IgD-negative memory B cell (primary cell): ENCODE measurements around the gene CD6. TPM values are rescaled to one million over a fixed set of nuclear protein-coding genes. Genes with fewer than 3 reads are reported as not detected.
A peak's percentile ranks its signal among the peaks of the same experiment; 100 is the strongest.

Experiments used
- H3K27ac Mint-ChIP-seq, 3 donors: one replicate each; pipeline ENCODE4 v1.8.0; 2020 to 2022; ENCODE audit warnings: mild to moderate bottlenecking in 3 of 3, mixed read lengths in 3 of 3, moderate library complexity in 1 of 3
- H3K27me3 Mint-ChIP-seq: one replicate; pipeline ENCODE4 v1.8.0; 2021; ENCODE audit warnings: mixed read lengths
- H3K36me3 Mint-ChIP-seq: one replicate; pipeline ENCODE4 v1.8.0; 2020; ENCODE audit warnings: mild to moderate bottlenecking, mixed read lengths
- H3K4me1 Mint-ChIP-seq, 3 donors: one replicate each; pipeline ENCODE4 v1.8.0; 2020 to 2022; ENCODE audit warnings: mixed read lengths in 3 of 3, mild to moderate bottlenecking in 1 of 3
- H3K4me3 Mint-ChIP-seq, 4 donors: one replicate each; pipeline ENCODE4 v1.8.0; 2020 to 2022; ENCODE audit warnings: mild to moderate bottlenecking in 4 of 4, mixed read lengths in 4 of 4, moderate library complexity in 3 of 4
- H3K9me3 Mint-ChIP-seq, 3 donors: one replicate each; pipeline ENCODE4 v1.8.0; 2020 to 2021; ENCODE audit warnings: mixed read lengths in 3 of 3, mild to moderate bottlenecking in 1 of 3
- polyA plus RNA-seq: library from polyadenylated mRNA; unstranded; fragments of 300-500 nt; fragmentation: Illumina TruSeq; gene quantifications from one replicate; pipeline ENCODE4 v1.2.3, GENCODE V29; 2021

Gene CD6, protein sequence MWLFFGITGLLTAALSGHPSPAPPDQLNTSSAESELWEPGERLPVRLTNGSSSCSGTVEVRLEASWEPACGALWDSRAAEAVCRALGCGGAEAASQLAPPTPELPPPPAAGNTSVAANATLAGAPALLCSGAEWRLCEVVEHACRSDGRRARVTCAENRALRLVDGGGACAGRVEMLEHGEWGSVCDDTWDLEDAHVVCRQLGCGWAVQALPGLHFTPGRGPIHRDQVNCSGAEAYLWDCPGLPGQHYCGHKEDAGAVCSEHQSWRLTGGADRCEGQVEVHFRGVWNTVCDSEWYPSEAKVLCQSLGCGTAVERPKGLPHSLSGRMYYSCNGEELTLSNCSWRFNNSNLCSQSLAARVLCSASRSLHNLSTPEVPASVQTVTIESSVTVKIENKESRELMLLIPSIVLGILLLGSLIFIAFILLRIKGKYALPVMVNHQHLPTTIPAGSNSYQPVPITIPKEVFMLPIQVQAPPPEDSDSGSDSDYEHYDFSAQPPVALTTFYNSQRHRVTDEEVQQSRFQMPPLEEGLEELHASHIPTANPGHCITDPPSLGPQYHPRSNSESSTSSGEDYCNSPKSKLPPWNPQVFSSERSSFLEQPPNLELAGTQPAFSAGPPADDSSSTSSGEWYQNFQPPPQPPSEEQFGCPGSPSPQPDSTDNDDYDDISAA
- polyA plus RNA-seq, result 8.6 TPM

DNA sequence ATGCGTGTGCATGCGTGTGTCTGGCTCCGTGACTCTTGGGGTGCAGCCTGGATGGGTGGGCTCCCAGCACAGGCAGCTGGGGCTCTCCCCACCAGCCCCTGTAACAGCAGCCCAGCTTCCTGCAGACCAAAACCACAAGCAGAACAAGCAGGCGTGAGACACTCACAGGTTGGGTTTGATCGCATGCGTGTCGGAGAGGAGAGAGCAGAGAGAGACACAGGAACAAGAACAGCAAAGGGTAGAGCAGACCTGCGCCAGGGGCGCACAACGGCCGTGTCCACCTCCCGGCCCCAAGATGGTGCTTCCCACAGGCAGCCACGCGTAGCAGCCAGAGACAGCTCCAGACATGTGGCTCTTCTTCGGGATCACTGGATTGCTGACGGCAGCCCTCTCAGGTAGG, at the start of gene CD6:
TSS of gene CD6 (plus strand) at position 161 of the 400 bp plus-strand sequence. CDS start at position 347, 186 bp downstream.
- peaks cover 13 to 22% (median 18%) of the 10 kb centered on the region in 3 donors for H3K4me1 Mint-ChIP-seq

DNA sequence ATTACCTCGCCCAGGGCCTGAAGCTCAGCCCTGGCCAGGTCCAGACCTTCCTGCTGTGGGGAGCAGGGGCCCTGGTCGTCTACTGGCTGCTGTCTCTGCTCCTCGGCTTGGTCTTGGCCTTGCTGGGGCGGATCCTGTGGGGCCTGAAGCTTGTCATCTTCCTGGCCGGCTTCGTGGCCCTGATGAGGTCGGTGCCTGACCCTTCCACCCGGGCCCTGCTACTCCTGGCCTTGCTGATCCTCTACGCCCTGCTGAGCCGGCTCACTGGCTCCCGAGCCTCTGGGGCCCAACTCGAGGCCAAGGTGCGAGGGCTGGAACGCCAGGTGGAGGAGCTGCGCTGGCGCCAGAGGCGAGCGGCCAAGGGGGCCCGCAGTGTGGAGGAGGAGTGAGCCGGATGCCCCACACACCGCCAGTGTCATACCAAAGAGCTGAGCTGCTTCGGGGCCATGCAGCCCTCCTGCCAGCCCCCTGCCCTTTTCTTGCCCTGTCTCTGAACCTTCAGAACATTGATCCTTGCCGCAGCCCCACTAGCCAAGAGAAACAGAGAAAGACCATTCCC, 49.6 kb upstream of the CD6 start:
- H3K4me1 Mint-ChIP-seq, result peaks cover 21 to 39% (median 27%) of the 10 kb centered on the region in 3 donors
- peaks cover 14% of the 10 kb centered on the region for H3K27me3 Mint-ChIP-seq
- peaks cover 15% of the 10 kb centered on the region for H3K36me3 Mint-ChIP-seq
- H3K4me3 Mint-ChIP-seq, result no peak overlapping the region
- H3K27ac Mint-ChIP-seq, result no peak overlapping the region
- no peaks in the 10 kb centered on the region for H3K9me3 Mint-ChIP-seq

More for the DNA sequence above, at the start of gene CD6:
- Mint-ChIP-seq H3K36me3 (no peaks in the 10 kb centered on the region), H3K27me3 (no peaks in the 10 kb centered on the region), H3K4me3 (peak within 1 kb of the TSS; percentile 13 to 93 (median 85)), H3K27ac (peak within 1 kb of the TSS; percentile 37 to 85 (median 69)), H3K9me3 (peaks cover 0 to 5% (median 4%) of the 10 kb centered on the region in 3 donors)

DNA sequence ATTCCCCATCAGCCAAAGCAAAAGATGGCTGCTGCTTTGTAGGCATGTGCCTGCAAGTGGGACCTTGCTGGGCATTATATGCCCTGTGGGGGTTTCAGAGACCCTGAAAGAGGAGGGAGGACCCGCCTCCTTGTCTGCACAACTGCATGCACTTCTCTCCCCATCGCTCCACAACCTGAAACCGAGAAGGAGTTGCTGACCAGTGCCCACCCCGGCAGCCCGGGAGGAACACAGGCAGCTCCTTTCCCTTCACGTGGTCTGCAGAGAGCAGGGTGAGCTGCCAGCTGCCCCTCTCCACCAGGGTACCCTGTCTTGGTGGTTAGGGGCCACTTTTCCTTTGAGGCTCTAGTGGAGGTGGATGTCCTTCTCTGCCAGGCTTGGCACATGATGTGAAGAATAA, 48.6 kb upstream of the CD6 start:
- Mint-ChIP-seq H3K4me1 (peaks cover 21 to 33% (median 24%) of the 10 kb centered on the region in 3 donors), H3K27ac (no peak overlapping the region), H3K9me3 (no peaks in the 10 kb centered on the region), H3K4me3 (peak overlapping the region in 1 of 4 donors; percentile 43), H3K27me3 (peaks cover 14% of the 10 kb centered on the region), H3K36me3 (peaks cover 15% of the 10 kb centered on the region)

DNA sequence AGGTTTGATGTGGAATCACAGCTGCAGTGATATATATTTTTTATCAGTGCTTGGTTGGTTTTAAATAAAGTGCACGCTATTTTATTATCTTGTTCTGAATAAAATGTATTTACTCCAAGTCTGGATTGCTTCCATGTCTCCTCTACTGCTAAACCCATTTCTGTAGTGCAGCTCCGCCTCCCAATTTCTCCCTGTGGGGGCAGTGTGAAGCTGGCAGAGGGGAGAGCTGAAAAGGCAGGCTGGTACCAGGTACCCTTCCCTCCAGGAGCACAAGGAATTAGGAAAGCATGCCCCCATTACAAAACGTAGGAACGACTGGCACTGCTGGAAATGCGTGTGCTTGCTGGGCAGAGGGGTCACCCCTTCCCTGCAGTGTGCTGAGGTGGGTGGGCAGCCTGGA, 48.2 kb upstream of the CD6 start:
- Mint-ChIP-seq H3K27ac (no peak overlapping the region), H3K4me3 (peak overlapping the region in 3 of 4 donors; percentile 38 to 47 (median 43)), H3K27me3 (peaks cover 14% of the 10 kb centered on the region), H3K9me3 (no peaks in the 10 kb centered on the region), H3K36me3 (peaks cover 15% of the 10 kb centered on the region), H3K4me1 (peaks cover 21 to 31% (median 24%) of the 10 kb centered on the region in 3 donors)

DNA sequence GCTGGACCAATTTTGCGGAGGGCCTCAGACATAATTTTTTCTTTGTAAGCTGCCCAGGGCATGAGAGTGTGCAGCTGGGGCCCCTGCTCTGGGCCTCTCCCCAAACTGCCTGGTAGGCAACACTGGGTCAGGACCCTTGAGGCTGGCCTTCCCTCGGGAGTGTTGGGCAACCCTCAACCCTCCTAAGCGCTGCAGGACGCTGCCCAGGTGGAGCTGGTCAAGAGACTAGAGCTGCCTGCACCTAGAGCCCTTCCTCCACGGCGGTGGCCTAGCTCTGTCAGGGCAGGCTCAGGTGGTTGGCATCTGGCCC, 47.7 kb upstream of the CD6 start:
- H3K9me3 Mint-ChIP-seq, result no peaks in the 10 kb centered on the region
- peak overlapping the region; percentile 43 to 84 (median 62) for H3K4me3 Mint-ChIP-seq
- peaks cover 15% of the 10 kb centered on the region for H3K36me3 Mint-ChIP-seq
- H3K27me3 Mint-ChIP-seq, result peaks cover 14% of the 10 kb centered on the region
- no peak overlapping the region for H3K27ac Mint-ChIP-seq
- H3K4me1 Mint-ChIP-seq, result peaks cover 21 to 31% (median 24%) of the 10 kb centered on the region in 3 donors

DNA sequence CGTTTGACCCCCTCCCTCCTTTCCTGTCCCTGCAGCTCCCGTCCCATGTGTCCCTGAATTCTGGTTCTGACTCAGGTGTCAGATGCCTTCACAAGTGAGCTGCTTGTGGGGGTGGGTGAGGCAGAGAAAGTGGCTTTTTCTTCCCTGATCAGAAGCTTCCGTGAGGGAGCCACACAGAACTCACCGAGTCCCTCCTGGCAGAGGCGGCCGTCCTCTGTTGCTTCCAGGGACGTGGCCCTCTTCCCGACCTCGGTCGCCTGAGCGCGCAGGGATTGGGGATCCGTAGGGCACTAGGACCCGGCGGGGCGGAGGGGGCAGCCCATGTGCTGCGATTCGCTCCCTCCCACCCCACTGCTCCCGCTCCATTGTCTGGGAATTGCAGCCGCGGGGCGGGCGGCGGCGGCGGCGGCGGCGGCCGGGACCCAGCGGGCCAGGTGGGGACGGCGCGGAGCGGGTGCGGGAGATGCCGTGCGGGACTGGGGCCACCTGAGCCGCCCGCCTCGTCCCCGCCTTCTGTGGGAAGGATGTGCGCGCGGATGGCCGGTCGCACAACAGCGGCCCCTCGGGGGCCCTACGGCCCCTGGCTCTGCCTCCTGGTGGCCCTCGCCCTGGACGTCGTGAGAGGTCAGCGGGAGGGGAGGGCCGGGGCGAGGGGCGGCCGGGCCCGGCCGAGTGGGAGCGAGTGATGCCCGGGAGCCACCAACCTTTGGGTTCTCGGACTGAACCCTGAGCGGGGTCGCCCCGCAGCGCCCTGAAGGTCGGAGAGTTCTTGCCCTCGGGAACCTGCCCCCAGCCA, 47.2 kb upstream of the CD6 start, which contains the start of gene TMEM132A:
TSS of gene TMEM132A (plus strand) at position 351 of the 796 bp plus-strand sequence. CDS start at position 525, 174 bp downstream.
- Mint-ChIP-seq H3K27ac (peak within 1 kb of the TSS in 1 of 3 donors; percentile 72), H3K36me3 (peaks cover 14% of the 10 kb centered on the region), H3K4me1 (peaks cover 17 to 25% (median 22%) of the 10 kb centered on the region in 3 donors), H3K9me3 (no peaks in the 10 kb centered on the region), H3K27me3 (peaks cover 14% of the 10 kb centered on the region), H3K4me3 (peak within 1 kb of the TSS; percentile 50 to 86 (median 82))

DNA sequence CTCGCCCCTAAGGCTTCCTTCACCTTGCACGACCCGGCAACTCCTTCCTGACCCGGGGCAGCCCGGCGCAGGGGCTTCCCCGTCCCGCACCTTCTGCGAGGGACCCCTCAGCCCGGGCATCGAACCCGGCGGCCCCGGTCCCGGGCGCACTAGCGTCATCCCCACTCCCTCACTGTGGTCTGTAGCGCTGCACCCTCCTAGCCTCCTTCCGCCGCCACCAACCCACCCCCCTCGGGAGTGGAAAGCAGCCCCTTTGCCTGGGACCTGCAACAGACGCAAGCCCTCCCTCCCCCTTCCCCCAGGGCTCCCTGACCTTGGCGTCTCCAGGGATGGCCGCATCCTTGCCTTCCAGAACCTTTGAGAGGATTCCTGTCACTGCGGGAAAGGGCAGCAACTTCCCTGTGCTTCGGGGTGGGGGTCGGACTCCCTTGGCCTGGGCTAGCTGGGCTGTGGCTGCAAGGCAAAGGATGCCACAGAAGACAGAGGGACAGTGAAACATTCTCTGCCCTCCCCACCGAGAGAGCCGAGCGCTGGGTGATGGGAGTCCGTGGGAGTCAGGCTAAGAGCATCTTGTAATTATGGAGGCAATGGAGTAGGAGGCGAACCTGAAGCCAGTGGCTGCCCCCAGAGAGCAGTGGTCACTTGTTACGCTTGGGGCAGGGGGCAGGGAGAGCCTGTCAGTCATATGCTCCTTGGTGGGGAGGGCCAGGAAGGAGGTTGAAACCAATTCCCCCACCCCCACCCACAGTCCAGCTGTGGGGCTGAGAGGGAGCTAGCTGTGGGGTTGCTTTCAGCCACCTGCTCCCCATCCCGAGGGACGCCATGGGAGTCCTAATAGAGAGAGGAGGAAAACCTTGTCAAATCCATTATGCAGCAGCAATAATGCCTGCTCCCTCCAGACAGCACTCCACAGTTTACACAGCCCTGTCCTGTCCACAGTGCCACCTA, 46.3 kb upstream of the CD6 start:
- peaks cover 14% of the 10 kb centered on the region for H3K27me3 Mint-ChIP-seq
- H3K4me1 Mint-ChIP-seq, result peaks cover 14 to 20% (median 17%) of the 10 kb centered on the region in 3 donors
- peaks cover 10% of the 10 kb centered on the region for H3K36me3 Mint-ChIP-seq
- no peaks in the 10 kb centered on the region for H3K9me3 Mint-ChIP-seq
- H3K27ac Mint-ChIP-seq, result peak overlapping the region in 2 of 3 donors; percentile 3 to 72
- H3K4me3 Mint-ChIP-seq, result peak overlapping the region; percentile 56 to 86 (median 82)

DNA sequence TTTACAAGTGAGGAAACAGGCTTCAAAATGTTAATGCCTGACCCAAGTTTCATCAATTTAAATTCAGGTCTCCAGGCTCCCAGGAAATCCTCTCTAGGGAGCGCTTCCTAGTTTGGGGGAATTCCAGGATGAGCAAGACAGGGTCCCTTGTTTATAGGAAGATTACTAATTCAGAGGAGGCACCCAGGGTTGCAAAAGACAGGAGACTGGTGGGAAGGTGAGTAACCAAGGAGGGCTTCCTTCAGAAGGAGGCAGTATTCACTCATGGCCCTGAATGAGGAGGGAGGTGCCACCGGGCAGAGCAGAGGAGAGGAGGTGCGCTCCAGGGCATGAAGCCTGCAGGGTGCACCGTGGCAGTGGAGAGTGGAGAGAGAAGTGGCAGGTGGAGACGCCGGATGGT, 45.6 kb upstream of the CD6 start:
- peaks cover 17 to 20% (median 17%) of the 10 kb centered on the region in 3 donors for H3K4me1 Mint-ChIP-seq
- H3K36me3 Mint-ChIP-seq, result peaks cover 5% of the 10 kb centered on the region
- H3K9me3 Mint-ChIP-seq, result no peaks in the 10 kb centered on the region
- peaks cover 14% of the 10 kb centered on the region for H3K27me3 Mint-ChIP-seq
- peak overlapping the region; percentile 39 to 86 (median 66) for H3K4me3 Mint-ChIP-seq
- peak overlapping the region in 1 of 3 donors; percentile 3 for H3K27ac Mint-ChIP-seq

DNA sequence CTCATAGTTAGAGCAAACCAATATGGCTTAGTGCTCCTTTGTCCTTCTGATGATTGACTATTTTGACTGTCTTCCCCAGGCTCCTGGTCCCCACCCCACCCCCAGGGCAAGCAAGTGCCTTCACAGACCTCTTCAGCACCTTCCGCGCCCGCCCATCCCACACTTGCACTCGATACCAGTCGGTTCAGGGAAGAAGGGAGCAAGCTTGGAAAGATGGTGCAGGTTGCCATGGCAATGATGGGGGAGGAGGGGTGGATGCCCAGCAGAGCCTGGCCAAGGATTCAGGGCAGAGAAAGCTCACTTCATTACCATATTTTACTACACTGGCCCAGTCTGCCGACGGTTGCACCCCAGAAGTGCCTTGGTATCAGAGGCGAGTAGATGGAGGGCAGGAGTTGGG, 45.0 kb upstream of the CD6 start:
- Mint-ChIP-seq H3K4me3 (peak overlapping the region in 1 of 4 donors; percentile 56), H3K4me1 (peaks cover 22 to 26% (median 24%) of the 10 kb centered on the region in 3 donors), H3K27me3 (peaks cover 14% of the 10 kb centered on the region), H3K9me3 (no peaks in the 10 kb centered on the region), H3K27ac (peak overlapping the region in 1 of 3 donors; percentile 37), H3K36me3 (peaks cover 5% of the 10 kb centered on the region)

DNA sequence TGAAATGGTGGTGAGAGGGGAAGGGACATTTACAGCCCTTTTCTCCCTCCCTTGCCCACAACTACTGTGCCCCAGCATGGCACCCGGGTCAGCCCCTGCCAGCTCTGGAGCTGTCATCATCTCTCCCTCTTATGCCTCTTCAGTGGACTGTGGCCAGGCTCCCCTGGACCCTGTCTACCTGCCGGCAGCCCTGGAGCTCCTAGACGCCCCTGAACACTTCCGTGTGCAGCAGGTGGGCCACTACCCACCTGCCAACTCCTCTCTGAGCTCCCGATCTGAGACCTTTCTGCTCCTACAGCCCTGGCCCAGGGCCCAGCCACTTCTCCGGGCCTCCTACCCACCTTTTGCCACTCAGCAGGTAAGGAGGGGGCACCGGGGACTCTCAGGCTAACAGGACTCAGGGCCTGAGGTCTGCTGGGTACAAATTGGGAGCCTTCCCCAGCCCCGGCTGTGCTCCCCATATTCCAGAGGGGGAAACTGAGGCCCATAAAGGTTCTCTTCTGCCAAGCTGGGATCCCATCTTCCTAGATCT, 44.4 kb upstream of the CD6 start:
- Mint-ChIP-seq H3K36me3 (peaks cover 4% of the 10 kb centered on the region), H3K4me1 (peaks cover 28 to 31% (median 28%) of the 10 kb centered on the region in 3 donors), H3K9me3 (no peaks in the 10 kb centered on the region), H3K4me3 (peak overlapping the region in 1 of 4 donors; percentile 56), H3K27me3 (peaks cover 13% of the 10 kb centered on the region), H3K27ac (peak overlapping the region in 1 of 3 donors; percentile 37)

DNA sequence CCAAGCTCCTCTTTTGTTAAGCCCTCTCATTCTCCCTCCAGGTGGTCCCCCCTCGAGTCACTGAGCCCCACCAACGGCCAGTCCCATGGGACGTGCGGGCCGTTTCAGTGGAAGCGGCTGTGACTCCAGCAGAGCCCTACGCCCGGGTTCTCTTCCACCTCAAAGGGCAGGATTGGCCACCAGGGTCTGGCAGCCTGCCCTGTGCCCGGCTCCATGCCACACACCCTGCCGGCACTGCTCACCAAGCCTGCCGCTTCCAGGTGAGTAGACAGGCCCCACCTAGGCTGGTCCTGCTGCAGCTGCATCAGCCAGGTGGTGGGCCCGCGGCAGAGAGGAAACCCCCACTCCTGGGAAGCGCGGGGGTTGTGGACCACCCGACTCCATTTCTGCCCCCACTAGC, 43.9 kb upstream of the CD6 start:
- Mint-ChIP-seq H3K27me3 (peaks cover 10% of the 10 kb centered on the region), H3K9me3 (no peaks in the 10 kb centered on the region), H3K27ac (no peak overlapping the region), H3K36me3 (no peaks in the 10 kb centered on the region), H3K4me3 (peak overlapping the region in 1 of 4 donors; percentile 14), H3K4me1 (peaks cover 32 to 34% (median 32%) of the 10 kb centered on the region in 3 donors)

DNA sequence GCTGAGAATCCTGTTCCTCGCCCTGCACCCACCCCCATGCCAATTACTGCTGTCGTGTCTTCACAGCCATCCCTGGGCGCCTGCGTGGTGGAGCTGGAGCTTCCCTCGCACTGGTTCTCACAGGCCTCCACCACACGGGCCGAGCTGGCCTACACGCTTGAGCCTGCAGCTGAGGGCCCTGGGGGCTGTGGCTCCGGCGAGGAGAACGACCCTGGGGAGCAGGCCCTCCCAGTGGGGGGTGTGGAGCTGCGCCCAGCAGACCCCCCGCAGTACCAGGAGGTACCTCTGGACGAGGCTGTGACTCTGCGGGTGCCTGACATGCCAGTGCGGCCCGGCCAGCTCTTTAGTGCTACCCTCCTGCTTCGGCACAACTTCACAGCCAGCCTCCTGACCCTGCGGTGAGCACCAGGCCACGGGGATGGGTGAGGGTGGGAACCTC, 42.9 kb upstream of the CD6 start:
- Mint-ChIP-seq H3K27ac (peak overlapping the region in 1 of 3 donors; percentile 45), H3K9me3 (no peaks in the 10 kb centered on the region), H3K27me3 (peaks cover 7% of the 10 kb centered on the region), H3K36me3 (no peaks in the 10 kb centered on the region), H3K4me3 (peak overlapping the region in 1 of 4 donors; percentile 68), H3K4me1 (peaks cover 31 to 35% (median 33%) of the 10 kb centered on the region in 3 donors)

DNA sequence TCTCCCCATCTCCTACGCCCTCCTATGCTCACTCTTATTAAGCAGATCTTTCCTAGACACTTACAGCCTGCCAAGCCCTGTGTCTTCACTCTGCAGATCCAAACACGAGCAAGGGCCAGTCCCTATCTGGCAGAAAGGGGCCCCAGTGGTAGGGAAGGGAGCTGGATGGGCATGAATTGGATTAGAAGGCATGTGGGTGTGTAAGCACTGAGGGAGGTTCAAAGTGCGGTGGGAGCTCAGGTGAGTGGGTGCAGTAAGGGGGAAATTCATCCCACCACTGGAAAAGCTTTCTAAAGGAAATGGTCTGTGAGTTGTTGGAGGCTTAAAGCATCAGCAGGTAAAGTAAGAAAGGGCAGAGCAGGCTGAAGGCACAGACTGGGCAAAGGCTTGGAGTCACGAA, 41.7 kb upstream of the CD6 start:
- peak overlapping the region in 1 of 3 donors; percentile 7 for H3K27ac Mint-ChIP-seq
- no peaks in the 10 kb centered on the region for H3K9me3 Mint-ChIP-seq
- peaks cover 34 to 37% (median 34%) of the 10 kb centered on the region in 3 donors for H3K4me1 Mint-ChIP-seq
- H3K36me3 Mint-ChIP-seq, result no peaks in the 10 kb centered on the region
- H3K27me3 Mint-ChIP-seq, result peaks cover 3% of the 10 kb centered on the region
- peak overlapping the region in 2 of 4 donors; percentile 24 to 36 for H3K4me3 Mint-ChIP-seq
